IMR-90 (cell line): ENCODE data around the gene SENP2. TPM values are rescaled to one million over a fixed set of nuclear protein-coding genes. Genes with fewer than 3 reads are reported as not detected.
"Not testable (repeated sequence)": the region's sequence is repeated elsewhere in the genome, so short reads cannot be mapped to it uniquely, and the experiment has no call there.

ENCODE experiments used
- ATAC-seq: fragments of 200-7000 bp; cut with Tn5 transposase; 2 replicates; pipeline ENCODE4 v1.9.1; 2020; ENCODE audit warnings: low read depth, mild to moderate bottlenecking, moderate library complexity
- BruUV-seq: library from RNA; stranded (reverse); fragments of 400-500 nt; replicated peaks from 2 replicates; lab custom pipeline; 2021; lab: Mats Ljungman, UMichigan
- CTCF ChIA-PET: fragments of 300-600 bp; formaldehyde crosslinking; extraction: SDS; loops from one replicate; lab custom pipeline; 2021; ENCODE audit warnings: antibody characterized with exemption; lab: Yijun Ruan, JAX
- POLR2A ChIA-PET: fragments of 300-600 bp; sonication (Branson Sonifier 250); formaldehyde crosslinking; loops from one replicate; lab custom pipeline; 2022; ENCODE audit warnings: antibody characterized with exemption; ENCODE audit not compliant: unreplicated experiment; lab: Charles Lee
- DNase-seq: peaks from one replicate; pipeline ENCODE4 v3.0.0; 2013
- H2AFZ ChIP-seq: replicated peaks from 2 replicates; pipeline ENCODE3; 2013; ENCODE audit warnings: low read length, mild to moderate bottlenecking; ENCODE audit not compliant: poor library complexity
- H2AK5ac ChIP-seq: 2 replicates; pipeline ENCODE4 v1.6.1; 2013; ENCODE audit warnings: low read depth, low read length, inconsistent platforms
- H2AK9ac ChIP-seq: replicated peaks from 2 replicates; pipeline ENCODE3; 2013; ENCODE audit warnings: mild to moderate bottlenecking, low read depth, low read length, moderate library complexity; ENCODE audit not compliant: poor library complexity
- H2BK120ac ChIP-seq: 2 replicates; pipeline ENCODE4 v1.6.1; 2013; ENCODE audit warnings: low read depth, low read length, inconsistent platforms
- H2BK15ac ChIP-seq: 3 replicates; pipeline ENCODE4 v1.6.1; 2013; ENCODE audit warnings: low read depth, low read length, inconsistent platforms
- H2BK20ac ChIP-seq: 2 replicates; pipeline ENCODE4 v1.6.1; 2013; ENCODE audit warnings: low read depth, mild to moderate bottlenecking, inconsistent platforms, low read length, moderate library complexity
- H2BK5ac ChIP-seq: 2 replicates; pipeline ENCODE4 v1.6.1; 2013; ENCODE audit warnings: mild to moderate bottlenecking, low read depth, low read length, inconsistent platforms; ENCODE audit not compliant: poor library complexity, severe bottlenecking
- H3K14ac ChIP-seq: replicated peaks from 2 replicates; pipeline ENCODE4 v1.6.1; 2013; ENCODE audit warnings: low read depth, low read length, inconsistent platforms
- H3K18ac ChIP-seq: 2 replicates; pipeline ENCODE4 v1.6.1; 2013; ENCODE audit warnings: low read depth, low read length, control low read depth
- H3K23ac ChIP-seq: 2 replicates; pipeline ENCODE4 v1.6.1; 2013; ENCODE audit warnings: low read depth, low read length, inconsistent platforms
- H3K27ac ChIP-seq: 2 replicates; pipeline ENCODE4 v1.5.1; 2013; ENCODE audit warnings: mild to moderate bottlenecking, control low read depth, low read length; ENCODE audit not compliant: insufficient read depth
- H3K27me3 ChIP-seq: 2 replicates; pipeline ENCODE4 v1.6.1; 2013; ENCODE audit warnings: low read length; ENCODE audit not compliant: control insufficient read depth, insufficient read depth
- H3K36me3 ChIP-seq: 2 replicates; pipeline ENCODE4 v1.6.1; 2013; ENCODE audit warnings: low read length, mixed read lengths; ENCODE audit not compliant: control insufficient read depth, insufficient read depth
- H3K4ac ChIP-seq: 2 replicates; pipeline ENCODE4 v1.6.1; 2013; ENCODE audit warnings: low read depth, low read length, inconsistent platforms
- H3K4me1 ChIP-seq: 2 replicates; pipeline ENCODE4 v1.6.1; 2013; ENCODE audit warnings: low read length, mixed read lengths; ENCODE audit not compliant: control insufficient read depth, insufficient read depth
- H3K4me2 ChIP-seq: 2 replicates; pipeline ENCODE4 v1.6.1; 2013; ENCODE audit warnings: low read depth, mild to moderate bottlenecking, control low read depth, low read length, moderate library complexity
- H3K4me3 ChIP-seq: 2 replicates; pipeline ENCODE4 v1.5.1; 2013; ENCODE audit warnings: low read depth, mild to moderate bottlenecking, control low read depth, low read length, moderate library complexity; ENCODE audit not compliant: insufficient read depth
- H3K56ac ChIP-seq: 2 replicates; pipeline ENCODE4 v1.6.1; 2013; ENCODE audit warnings: low read length, inconsistent platforms; ENCODE audit not compliant: insufficient read depth; ENCODE audit errors: extremely low read depth
- H3K79me1 ChIP-seq, 2 experiments: 2 replicates each; pipeline ENCODE4 v1.6.1; 2013; ENCODE audit warnings: low read length in 2 of 2, inconsistent platforms in 1 of 2, low read depth in 1 of 2
- H3K9ac ChIP-seq: 2 replicates; pipeline ENCODE4 v1.6.1; 2013; ENCODE audit warnings: low read depth, low read length, control low read depth
- H3K9me1 ChIP-seq: 2 replicates; pipeline ENCODE4 v1.6.1; 2013; ENCODE audit warnings: low read length, inconsistent platforms; ENCODE audit not compliant: insufficient read depth
- H3K9me3 ChIP-seq: 2 replicates; pipeline ENCODE4 v1.6.1; 2013; ENCODE audit warnings: low read length; ENCODE audit not compliant: control insufficient read depth, insufficient read depth
- H4K20me1 ChIP-seq: 2 replicates; pipeline ENCODE4 v1.6.1; 2013; ENCODE audit warnings: low read length, inconsistent platforms; ENCODE audit not compliant: insufficient read depth
- H4K5ac ChIP-seq: 2 replicates; pipeline ENCODE4 v1.6.1; 2013; ENCODE audit warnings: mild to moderate bottlenecking, low read depth, low read length, control low read depth
- H4K8ac ChIP-seq, 2 experiments: 2 replicates each; pipeline ENCODE4 v1.6.1; 2013; ENCODE audit warnings: low read depth in 2 of 2, low read length in 2 of 2, control low read depth in 1 of 2, inconsistent platforms in 1 of 2
- H4K91ac ChIP-seq: 2 replicates; pipeline ENCODE4 v1.6.1; 2013; ENCODE audit warnings: low read depth, low read length, inconsistent platforms; ENCODE audit not compliant: insufficient read depth
- WGBS, 2 experiments: methylation state at CpG; one replicate each; pipeline versions ENCODE4 v1.1.5 to v1.1.7; 2013; ENCODE audit warnings: missing lambda C conversion rate in 2 of 2; ENCODE audit not compliant: insufficient read length in 1 of 2; ENCODE audit errors: extremely low coverage in 2 of 2; 5-methylcytosine and 5-hydroxymethylcytosine counted together
- dilution Hi-C: fragments of 300-500 bp; cut with HindIII; formaldehyde crosslinking; loops from one replicate; pipeline ENCODE4 v1.14.3; 2018; ENCODE audit warnings: low sequenced_read_pairs; ENCODE audit not compliant: unreplicated experiment
- in situ Hi-C: fragments of 300-500 bp; cut with MboI; formaldehyde crosslinking; loops from 3 replicates; pipeline ENCODE4 v1.14.3; 2019; ENCODE audit warnings: low sequenced_read_pairs, inconsistent platforms, mixed read lengths
- intact Hi-C: fragments of 100-400 bp; cut with micrococcal nuclease; formaldehyde crosslinking; loops from 2 replicates; pipeline ENCODE4 v1.10.0; 2022
- polyA plus RNA-seq, 3 experiments: library from polyadenylated mRNA; depleted of rRNA; stranded (reverse); fragments of >200 nt; gene quantifications; 2 replicates each; pipeline ENCODE4 v1.2.3, GENCODE V29; 2012; ENCODE audit warnings: low replicate concordance in 1 of 3
- total RNA-seq: library from RNA; depleted of rRNA; stranded (reverse); fragments of >200 nt; gene quantifications from 2 replicates; pipeline ENCODE4 v1.2.3, GENCODE V29; 2012

The SENP2 gene
- total and polyA plus RNA-seq, 2 of the 4 experiments (the other 2 are of a cell fraction): 9.4 to 15.2 TPM

DNA sequence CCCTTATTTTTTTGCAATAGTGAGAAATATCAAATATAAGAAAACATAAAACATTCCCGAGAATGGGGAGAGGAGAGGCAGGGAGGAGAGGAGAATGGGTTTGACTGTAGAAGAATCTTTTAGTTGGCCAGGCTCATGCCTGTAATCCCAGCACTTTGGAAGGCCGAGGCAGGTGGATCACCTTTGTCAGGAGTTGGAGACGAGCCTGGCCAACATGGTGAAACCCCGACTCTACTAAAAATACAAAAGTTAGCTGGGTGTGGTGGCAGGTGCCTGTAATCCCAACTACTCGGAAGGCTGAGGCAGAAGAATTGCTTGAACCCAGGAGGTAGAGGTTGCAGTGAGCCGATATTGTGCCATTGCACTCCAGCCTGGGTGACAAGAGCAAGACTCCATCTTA lies 29.5 kb upstream of the SENP2 start:
- BruUV-seq: not testable (repeated sequence)

More for the DNA sequence above, 29.5 kb upstream of the SENP2 start:
- intact Hi-C loops: loop anchor here (5.0 kb wide), 1 partner anchor 194 kb away; the partner anchor contains the start of gene MAP3K13
- H3K9ac ChIP-seq, POLR2A ChIA-PET, H3K4ac ChIP-seq, H2AFZ ChIP-seq, H3K27me3 ChIP-seq, H3K23ac ChIP-seq, H3K4me2 ChIP-seq, H2AK9ac ChIP-seq, H2AK5ac ChIP-seq, H2BK20ac ChIP-seq, H3K18ac ChIP-seq, H3K4me1 ChIP-seq, H3K9me3 ChIP-seq, H4K91ac ChIP-seq, H4K20me1 ChIP-seq, H3K36me3 ChIP-seq, H3K9me1 ChIP-seq, CTCF ChIA-PET, H3K4me3 ChIP-seq, ATAC-seq, H2BK15ac ChIP-seq, DNase-seq, H4K8ac ChIP-seq, H3K56ac ChIP-seq, H3K27ac ChIP-seq, H2BK5ac ChIP-seq, H3K14ac ChIP-seq, H3K79me1 ChIP-seq, H4K5ac ChIP-seq, dilution Hi-C loops, in situ Hi-C loops, H2BK120ac ChIP-seq: not testable (repeated sequence)
- WGBS, 2 experiments: 83% methylated on average over 1 of the region's 6 CpGs; no CpG with 5 or more reads in 1 of the 2 experiments
